HG03571 (cell line): ENCODE measurements around the gene ALG11.

Source experiments
- ATAC-seq: cut with Tn5 transposase; IDR thresholded peaks from one replicate; pipeline ENCODE4 v1.9.1; 2021; ENCODE audit not compliant: unreplicated experiment

The ALG11 gene

DNA sequence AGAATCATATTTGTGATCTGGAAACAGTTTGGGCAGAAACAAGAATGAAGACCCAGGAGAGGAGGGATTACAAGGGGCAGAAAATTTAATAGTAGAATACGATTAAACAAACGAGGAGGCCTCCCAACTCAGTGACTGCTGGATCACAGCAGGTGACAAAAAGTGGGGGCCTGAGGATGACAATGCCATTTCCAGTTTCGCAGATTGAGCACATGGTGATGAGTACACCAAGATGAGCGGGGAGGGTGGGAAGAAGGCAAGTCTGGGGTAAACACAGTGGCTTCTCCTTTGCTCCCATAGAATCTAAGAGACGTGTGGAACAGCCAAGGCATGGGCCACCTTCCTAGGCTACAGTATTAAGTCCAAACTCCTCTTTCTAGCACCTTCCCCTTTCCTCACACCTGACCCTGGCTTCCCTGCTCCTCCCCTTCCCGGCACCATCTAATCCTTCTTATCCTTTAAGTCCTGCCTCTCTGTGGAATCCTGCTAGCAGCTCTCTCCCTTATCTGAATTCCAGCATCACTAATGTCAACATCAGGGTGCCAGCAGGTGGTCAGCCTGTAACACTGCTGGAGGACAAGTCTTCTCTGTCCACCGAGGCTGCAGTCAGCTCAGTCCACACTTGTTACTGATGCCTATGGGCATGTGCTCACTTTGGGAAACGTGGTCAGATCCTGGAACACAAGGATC is 14.4 kb upstream of the ALG11 start:
- ATAC-seq: no peak

DNA sequence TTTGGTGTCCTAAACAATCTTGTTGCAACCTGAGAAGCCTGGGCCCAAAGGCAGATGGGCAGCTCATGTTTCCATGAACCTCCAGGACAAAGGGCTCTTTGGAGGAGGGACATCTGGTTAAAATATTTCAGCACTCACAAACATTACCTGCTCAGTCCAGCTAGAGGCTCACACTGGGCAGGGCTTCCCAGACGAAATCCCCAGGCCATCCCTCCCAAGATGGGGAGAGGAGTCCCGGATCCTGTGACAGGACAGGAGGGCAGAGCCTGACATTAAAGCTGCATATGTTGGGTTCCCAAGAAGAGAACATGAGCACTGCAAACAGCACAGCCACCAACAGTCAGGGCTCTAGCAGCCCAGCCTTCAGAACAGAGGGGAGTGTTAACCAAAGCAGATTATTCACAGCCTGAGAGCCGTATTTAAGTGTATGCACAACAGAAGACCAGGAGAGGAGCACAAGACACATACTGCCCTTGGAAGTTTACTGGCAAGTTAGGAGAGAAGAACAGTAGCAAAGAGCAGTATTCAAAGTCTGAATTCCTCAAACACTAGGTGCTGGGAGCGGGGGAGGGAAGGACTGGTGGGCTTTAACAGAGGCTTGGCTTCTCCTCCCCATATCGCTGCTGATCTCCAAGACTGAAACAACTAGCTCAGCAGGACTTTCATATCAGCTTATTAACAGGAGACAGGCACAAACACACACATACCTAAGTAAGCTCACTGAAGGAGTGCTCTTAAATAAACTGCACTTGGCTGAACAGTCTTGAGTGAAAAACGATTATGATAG is 13.3 kb upstream of the ALG11 start:
- no peak for ATAC-seq

DNA sequence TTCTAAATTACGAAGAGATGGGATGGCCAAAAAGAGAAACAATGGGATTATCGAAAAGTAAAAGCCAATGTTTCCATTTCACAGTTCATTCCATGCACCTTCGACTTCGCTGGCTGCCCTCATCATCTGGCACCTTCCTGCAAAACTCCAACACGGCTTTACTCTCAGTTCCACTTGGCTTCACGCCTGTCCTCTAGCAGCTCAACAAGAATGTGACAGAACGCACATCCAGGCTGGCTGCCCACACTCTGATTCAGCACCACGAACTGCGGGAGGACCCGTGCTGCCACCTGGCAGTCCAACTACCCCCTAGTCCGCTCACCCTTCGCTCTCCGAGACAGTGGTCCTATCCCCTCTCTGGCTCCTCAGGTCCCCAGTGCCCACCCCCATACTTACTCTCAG is 12.7 kb upstream of the ALG11 start:
- no peak for ATAC-seq

DNA sequence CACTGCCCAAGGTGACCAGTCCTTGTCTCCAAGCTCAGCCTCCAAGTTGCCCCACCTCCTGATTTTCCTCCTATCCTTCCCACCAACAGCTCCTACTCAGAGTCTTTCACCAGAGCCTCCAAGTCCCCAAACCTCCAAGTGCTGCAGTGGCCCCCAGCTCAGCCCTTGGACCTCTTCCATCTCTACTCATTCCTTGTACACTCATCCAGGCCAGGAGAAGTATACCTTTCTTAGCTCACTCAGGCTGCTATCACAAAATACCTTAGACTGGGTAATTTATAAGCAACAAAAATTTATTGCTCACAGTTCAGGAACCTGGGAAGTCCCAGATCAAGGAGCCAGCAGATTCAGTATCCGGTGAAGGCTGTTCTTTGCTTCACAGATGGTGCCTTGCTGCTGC is 12.3 kb upstream of the ALG11 start:
- no peak for ATAC-seq

DNA sequence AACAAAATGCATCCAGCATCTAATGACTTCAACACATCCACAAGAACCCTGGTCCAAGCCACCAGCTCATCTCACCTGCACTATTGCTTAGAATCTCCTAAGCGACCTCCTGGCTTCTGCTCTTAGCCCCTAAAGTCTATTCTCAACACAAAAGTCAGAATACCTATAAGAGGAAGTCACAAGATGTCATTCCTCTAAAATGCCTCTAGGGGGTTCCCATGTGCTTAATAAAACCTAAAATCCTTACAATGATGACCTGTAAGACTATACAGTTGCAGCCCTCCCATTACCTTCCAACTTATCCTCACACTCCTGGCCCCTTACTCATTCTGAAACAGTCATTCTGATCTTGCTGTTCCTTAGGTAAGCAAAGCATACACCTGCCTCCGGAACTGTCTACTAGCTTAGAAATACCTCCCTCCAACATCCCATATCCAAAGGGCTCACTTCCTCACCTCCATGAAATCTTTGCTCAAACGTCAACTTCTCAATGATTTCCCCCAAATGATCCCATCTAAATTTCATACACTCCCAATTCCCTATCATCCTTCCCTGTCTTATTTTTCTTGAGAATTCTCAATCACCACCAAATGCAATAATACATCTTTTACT is 11.0 kb upstream of the ALG11 start:
- peak; percentile 85 for ATAC-seq

DNA sequence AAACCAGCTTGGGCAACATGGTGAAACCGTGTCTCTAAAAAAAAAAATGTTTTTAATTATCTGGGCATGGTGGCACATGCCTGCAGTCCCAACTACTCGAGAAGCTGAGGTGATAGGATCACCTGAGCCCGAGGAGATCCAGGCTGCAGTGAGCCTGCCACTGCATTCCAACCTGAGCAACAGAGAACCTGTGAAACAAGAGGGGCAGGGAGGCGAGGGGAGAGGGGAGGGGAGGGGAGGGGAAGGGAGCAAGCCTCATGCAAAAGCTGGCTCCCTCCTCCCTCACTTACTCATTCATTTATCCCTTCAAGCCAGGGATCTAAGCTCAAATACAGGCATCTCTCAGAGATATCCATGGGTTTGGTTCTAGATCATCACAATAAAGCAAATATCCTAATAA is 9.8 kb upstream of the ALG11 start:
- no peak for ATAC-seq

DNA sequence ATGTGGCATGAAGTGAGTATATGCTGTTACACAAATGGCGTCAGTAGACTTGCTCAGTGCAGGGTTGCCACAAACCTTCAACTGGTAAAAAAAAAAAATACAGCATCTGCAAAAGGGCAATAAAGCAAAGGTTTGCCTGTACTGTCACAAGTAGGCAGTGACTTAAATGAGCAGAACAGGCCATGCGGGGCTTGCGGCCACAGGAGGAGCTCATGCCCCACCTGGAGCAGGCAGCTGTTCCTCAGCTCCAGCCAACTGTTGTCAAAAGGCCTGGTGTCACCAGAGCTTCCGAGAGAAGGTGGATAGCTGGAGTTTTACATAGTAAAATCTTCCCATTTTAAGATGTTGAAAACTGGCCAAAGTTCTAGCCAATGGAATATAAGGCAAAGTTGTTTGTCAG is 8.7 kb upstream of the ALG11 start:
- ATAC-seq: no peak

DNA sequence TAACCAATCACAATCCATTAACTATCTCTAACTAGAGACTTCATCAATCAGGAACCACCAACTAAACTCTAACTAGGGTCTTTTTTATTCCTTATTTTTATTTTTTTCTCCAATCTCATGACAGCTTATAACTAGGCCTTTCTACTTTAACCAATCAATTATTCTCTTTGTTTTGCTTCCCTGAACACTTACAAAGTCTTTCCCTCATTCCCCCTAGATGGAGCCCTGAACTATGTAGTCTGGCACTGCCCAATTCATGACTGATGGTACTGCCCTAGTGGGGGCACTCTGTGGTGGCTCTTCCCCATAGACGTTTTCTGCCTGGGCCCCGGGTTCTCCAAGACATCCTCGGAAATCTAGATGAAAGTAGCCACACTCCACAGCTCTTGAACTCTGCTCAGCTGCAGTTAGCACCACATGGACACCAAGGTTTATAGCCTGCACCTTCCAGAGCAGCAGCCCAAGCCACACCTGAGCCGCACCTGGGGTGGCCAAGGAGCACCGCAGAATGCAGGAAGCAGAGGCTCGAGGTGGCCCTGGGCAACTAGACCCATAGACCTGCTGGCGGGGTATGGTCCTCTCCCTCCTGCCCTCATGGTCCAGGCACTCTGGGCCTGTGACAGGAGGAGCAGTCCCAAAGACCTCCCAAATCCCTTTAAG is 7.6 kb upstream of the ALG11 start:
- ATAC-seq: no peak

DNA sequence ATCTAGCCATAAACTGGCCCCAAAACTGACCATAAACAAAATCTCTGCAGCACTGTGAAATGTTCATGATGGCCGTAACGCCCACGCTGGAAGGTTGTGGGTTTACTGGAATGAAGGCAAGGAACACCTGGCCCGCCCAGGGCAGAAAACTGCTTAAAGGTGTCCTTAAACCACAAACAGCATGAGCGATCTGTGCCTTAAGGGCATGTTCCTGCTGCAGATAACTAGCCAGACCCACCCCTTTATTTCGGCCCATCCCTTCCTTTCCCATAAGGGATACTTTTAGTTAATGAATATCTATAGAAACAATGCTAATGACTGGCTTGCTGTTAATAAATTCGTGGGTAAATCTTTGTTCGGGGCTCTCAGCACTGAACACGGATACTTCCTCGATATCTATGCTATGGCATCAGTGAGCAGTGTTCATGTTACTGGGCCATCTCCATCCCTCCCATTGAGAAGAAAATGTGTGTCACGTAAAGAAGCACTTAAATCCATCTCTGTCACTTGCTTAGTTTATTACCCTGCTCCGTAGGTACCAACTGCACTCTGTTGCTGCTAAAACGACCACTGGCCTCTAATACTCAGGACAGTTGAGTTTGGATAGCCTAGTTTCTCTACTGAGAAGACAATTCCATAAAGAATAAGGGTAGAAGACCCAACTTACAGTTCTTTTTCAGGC is 6.2 kb upstream of the ALG11 start:
- ATAC-seq: no peak

DNA sequence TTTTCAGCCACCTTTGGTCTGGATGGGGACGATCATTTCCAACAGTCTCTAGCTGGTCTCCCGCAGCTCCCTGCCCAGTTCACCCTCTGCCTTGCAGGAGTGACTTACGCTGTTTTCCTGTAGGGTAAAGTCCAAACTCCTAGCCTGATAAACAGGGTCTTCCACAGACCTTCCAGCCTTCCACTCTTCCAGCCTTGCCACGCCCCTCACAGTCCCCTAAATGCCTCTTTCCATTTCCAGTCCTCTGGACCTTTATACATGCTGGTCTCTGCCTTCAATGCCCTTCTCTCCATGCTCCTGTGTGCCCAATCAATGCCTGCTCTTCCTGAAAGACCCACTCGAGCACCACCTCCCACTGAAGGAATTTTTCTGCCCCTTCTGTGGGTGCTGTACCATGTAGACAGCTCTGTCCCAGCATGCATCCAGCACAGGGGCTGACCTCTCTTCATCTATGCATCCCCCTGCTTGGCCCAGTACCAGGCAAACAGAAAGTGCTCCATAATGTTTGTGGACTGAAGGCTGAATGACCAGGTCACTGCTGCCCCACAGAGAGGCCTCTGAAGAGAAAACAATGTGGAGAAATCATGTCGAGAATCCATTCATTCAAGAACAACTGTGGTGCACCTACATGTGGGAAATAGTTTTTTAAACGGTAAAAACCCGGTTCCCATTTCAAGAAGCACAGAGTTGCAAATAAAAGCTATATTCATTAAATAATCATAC is 5.5 kb upstream of the ALG11 start:
- ATAC-seq: no peak

DNA sequence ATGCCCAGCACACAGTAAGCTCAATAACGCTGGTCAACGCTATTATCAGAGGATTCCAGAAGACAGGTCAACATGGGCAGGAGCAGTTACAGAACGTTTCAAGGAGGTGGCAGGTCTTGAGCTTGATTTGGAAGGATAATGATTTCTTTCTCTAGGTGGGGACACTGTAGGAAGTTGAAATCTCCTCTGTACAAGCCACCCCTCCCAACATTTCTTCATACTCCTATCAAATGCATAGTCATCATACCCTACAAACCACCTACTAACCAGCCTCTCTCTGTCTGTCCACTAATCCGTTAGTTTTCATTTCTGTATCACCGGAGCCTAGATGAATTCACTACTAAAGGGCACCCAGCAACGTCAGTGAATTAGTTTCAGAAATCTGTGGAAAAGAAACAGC is 2.3 kb upstream of the ALG11 start:
- ATAC-seq: no peak

DNA sequence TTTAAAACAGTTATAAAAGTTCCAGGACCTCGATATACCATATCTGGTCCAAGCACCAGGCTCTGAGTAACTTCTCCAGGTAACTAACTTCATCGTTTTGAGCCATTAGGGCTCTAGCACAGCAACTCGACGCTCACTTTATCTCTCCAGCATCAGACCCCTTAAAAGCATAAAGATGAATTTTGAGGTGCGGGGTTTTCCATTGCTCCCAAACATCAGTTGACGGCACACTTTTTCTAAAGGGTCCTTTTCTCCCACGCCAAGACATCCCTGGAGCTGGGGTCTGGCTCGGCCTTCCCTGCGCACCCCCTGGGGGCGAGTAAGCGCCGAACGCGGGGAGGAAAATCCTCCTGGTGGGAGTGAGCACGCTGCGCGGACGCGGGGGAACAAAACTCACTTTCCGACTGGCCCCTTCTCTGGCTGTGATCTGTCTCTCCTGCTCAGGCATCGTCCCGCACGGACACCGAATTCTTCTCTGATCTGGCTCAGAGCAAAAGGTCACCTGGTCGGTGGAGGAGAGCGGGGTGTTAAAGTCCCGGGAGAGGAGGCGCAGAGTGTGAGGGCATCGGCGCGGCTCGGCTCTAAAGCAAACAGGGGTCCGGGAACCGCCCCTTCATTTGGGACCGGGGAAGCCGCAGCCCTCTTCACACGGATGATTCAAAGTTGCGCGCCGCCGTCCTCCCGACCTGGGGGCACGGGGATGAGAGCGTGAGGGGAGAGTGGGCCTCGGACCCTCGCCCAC is 1.1 kb upstream of the ALG11 start, which contains the start of gene ATP7B:
TSS of gene ATP7B (minus strand) at position 561 of the 742 bp plus-strand sequence. CDS start at position 448, 113 bp downstream.
- ATAC-seq: peak; percentile 2

DNA sequence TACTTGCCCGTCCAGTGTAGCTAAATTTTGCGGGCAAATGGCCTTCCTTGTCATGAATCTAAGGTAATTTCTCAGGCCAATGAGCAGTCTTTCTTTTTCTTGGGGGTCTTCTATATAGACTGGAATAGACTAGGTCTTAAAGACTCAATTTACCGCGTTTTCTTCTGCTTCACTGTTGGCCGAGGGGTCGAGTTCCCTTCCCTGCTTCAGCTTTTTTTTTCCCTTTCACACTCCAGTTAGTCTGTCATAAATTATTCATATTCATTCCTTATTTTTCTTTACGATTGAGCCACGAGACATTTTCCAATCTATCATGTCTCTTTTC is 276 bp downstream of the ALG11 start:
- ATAC-seq: no peak

DNA sequence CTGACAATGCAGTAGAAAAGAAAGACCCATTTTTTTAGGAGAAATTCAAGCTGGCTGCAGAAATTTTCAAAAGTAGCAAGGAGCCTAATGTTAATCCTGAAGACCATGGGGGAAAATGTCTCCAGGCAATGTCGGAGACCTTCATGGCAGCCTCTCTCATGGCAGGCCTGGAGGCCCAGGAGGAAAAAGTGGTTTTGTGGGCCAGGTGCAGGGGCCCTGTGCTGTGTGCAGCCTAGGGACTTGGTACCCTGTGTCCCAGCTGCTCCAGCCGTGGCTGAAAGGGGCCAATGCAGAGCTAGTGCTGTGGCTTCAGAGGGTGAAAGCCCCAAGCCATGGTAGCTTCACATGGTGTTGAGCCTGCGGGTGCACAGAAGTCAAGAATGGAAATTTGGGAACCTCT is 4.1 kb downstream of the ALG11 start:
- no peak for ATAC-seq

DNA sequence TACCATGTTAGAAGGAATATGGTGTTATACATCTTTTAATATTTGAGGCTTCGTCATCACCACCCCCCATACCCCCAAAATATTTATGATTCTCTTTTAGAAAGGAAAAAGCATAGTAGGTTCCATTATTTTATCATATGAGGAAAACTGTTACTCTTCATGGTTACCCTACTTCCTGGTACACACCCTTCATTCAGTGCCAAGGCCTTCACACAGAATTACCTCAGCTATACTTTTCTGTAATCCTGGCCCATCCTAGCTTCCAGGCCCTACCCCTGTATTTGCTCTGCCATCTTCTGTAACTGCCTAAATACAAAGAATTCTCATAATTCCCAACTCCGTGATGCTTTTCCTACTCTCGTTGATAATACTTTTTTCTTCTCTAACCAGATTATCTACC is 8.0 kb downstream of the ALG11 start:
- no peak for ATAC-seq

DNA sequence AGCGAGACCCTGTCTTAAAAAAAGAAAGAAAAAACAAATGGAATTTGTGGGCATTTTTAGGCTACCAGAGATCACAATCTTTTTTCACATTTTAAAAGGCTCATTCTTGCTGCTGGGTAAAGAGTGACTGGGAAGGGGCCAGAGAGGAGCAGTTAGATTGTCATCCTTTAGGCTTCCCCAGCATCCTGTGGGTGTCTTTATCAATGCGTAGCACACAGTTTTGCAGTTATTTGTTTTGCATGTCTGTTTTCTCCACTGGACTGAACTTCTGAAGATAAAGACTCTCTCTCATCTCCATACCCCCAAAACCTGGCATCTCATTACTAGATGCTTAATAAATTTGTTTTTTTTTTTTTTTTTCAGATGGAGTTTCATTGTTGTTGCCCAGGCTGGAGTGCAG is 10.2 kb downstream of the ALG11 start:
- ATAC-seq: no peak

DNA sequence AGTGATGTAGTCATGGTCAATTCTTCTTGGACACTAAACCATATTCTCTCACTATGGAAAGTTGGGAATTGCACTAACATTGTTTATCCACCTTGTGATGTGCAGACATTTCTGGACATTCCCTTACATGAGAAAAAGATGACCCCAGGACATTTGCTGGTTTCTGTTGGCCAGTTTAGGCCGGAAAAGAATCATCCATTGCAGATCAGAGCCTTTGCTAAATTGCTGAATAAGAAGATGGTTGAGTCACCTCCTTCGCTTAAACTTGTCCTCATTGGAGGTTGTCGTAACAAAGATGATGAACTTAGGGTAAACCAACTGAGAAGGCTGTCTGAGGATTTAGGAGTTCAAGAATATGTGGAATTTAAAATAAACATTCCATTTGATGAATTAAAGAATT is 12.3 kb downstream of the ALG11 start, which contains the start of gene UTP14C:
TSS of gene UTP14C (plus strand) at position 211 of the 400 bp plus-strand sequence. CDS start 4,114 bp downstream, outside the sequence.
- ATAC-seq: no peak

DNA sequence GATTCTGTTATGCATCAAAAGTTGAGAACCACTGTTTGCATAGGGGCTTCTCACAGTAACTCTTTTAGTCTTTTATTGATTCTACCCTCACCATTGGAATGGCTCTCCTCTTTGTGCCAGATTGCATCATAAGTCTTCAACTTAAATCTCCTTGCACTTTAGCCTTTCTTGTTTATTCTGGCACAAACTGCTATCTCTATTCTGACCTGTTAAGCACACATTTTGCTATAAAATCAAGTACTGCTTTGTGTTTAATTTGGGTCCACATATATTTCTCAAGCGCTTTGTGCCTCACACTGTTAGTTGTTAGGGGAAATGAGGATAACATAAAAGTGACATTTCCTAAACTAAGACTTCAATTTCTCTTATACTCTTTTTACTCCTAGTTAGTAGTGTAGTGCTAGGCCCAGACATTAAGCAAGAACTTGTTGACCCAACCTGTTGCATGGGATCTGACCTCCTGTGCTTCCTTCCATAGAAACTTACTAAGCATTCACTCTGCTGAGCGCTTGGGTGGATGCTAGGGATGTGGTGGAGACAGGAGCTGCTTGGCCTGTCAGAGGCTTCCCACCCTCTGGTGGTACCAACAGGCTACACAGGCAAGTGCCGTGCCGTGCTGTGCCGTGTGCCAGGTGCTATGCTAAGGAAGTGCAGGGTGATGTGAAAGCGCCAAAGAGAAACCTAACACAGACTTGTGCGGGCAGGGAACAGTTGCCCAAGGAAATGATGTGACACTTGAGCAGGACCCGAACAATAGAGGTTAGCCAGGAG is 13.5 kb downstream of the ALG11 start:
- no peak for ATAC-seq

DNA sequence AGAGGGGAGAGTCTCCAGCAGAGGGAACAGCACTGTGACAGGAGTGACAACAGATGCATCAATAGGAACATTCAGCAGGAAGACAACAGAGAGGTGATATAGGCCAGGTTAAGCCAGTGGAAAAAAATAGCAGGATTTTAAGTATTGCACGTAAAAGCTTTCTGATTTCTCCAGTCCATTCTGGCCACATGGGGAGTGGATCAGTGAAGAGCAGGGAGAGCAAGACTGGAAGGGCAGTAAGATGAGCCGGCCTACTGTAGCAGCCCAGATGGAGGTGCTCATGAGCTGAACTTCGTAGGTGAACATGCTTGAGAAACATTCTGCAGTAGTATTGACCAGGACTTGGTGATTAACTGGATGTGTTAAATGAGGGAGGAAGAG is 14.0 kb downstream of the ALG11 start:
- ATAC-seq: no peak
